K562 (cell line): ENCODE results near the gene ZNF597. TPM values are rescaled to one million over a fixed set of nuclear protein-coding genes. Genes with fewer than 3 reads are reported as not detected.

Experiments
- ATAC-seq: fragments of 200-7000 bp; cut with Tn5 transposase; 3 replicates; pipeline ENCODE4 v1.9.1; 2020; ENCODE audit warnings: moderate library complexity
- BruUV-seq: library from RNA; stranded (reverse); fragments of 400-500 nt; replicated peaks from 2 replicates; lab custom pipeline; 2021; lab: Mats Ljungman, UMichigan
- CTCF ChIA-PET: fragments of 300-600 bp; formaldehyde crosslinking; extraction: SDS; loops from one replicate; lab custom pipeline; 2021; ENCODE audit warnings: low intra/inter-chr PET ratio; lab: Yijun Ruan, JAX
- POLR2A ChIA-PET: fragments of 300-600, 350-650 bp; sonication (Branson Sonifier 250); formaldehyde crosslinking; extraction: SDS; loops from one replicate; lab custom pipeline; 2021; ENCODE audit warnings: antibody characterized with exemption, inconsistent platforms; lab: Yijun Ruan, JAX
- DNase-seq, 4 experiments: peaks; one replicate each; pipeline versions ENCODE4 v3.0.0 to v3.0.0-alpha.2; 2011 to 2018; ENCODE audit warnings: low spot score in 3 of 4, mixed read lengths in 3 of 4; ENCODE audit errors: extremely low read depth in 1 of 4
- FAIRE-seq: peaks from 2 replicates; lab custom pipeline; 2011; peaks lifted over from hg19 to GRCh38; lab: Jason Lieb, UNC
- H2AFZ ChIP-seq: 2 replicates; pipeline ENCODE4 v1.6.0; 2011; ENCODE audit warnings: low read depth, low read length, control low read depth, inconsistent platforms
- H3K27ac ChIP-seq: fragments of 200-600 bp; 3 replicates; pipeline ENCODE4 v1.8.0; 2011; ENCODE audit warnings: low read depth, mild to moderate bottlenecking, control low read depth, inconsistent platforms, low read length, moderate library complexity, mixed read lengths; ENCODE audit errors: extremely low read depth
- H3K27me3 ChIP-seq, 2 experiments: fragments of 300-600 bp in 1 of 2; 2 replicates in 1 of 2; 3 replicates in 1 of 2; pipeline versions ENCODE4 v1.6.0 to v1.8.0; 2011; ENCODE audit warnings: inconsistent platforms in 2 of 2, low read length in 2 of 2, mild to moderate bottlenecking in 1 of 2, mixed read lengths in 1 of 2, moderate library complexity in 1 of 2; ENCODE audit not compliant: control insufficient read depth in 2 of 2, insufficient read depth in 2 of 2
- H3K36me3 ChIP-seq: fragments of 300-600 bp; 3 replicates; pipeline ENCODE4 v1.8.0; 2011; ENCODE audit warnings: mild to moderate bottlenecking, low read length, inconsistent platforms; ENCODE audit not compliant: control insufficient read depth, insufficient read depth
- H3K4me1 ChIP-seq, 2 experiments: fragments of 200-600 bp in 1 of 2; replicated peaks in 1 of 2; 2 replicates in 1 of 2; 3 replicates in 1 of 2; pipeline versions ENCODE4 v1.5.1 to v1.8.0; 2011; ENCODE audit warnings: inconsistent platforms in 2 of 2, low read length in 2 of 2, mild to moderate bottlenecking in 1 of 2, mixed read lengths in 1 of 2, moderate library complexity in 1 of 2; ENCODE audit not compliant: control insufficient read depth in 2 of 2, insufficient read depth in 2 of 2
- H3K4me2 ChIP-seq: 2 replicates; pipeline ENCODE4 v1.6.1; 2011; ENCODE audit warnings: low read length, control low read depth, inconsistent platforms, mixed read lengths; ENCODE audit not compliant: insufficient read depth
- H3K4me3 ChIP-seq: fragments of 200-600 bp; sonication (generic), shearing (Covaris generic); 2 replicates; pipeline ENCODE4 v1.5.1; 2016; ENCODE audit warnings: control low read depth, inconsistent platforms
- H3K79me2 ChIP-seq: fragments of 200-600 bp; 3 replicates; pipeline ENCODE4 v1.8.0; 2011; ENCODE audit warnings: low read length, inconsistent platforms; ENCODE audit not compliant: control insufficient read depth, insufficient read depth
- H3K9ac ChIP-seq, 2 experiments: 2 replicates each; pipeline versions ENCODE4 v1.6.0 to v1.6.1; 2011; ENCODE audit warnings: low read depth in 2 of 2, low read length in 2 of 2, control low read depth in 1 of 2, inconsistent platforms in 1 of 2, mild to moderate bottlenecking in 1 of 2, mixed read lengths in 1 of 2; ENCODE audit not compliant: insufficient read depth in 1 of 2
- H3K9me1 ChIP-seq: one replicate; pipeline ENCODE4 v1.6.0; 2011; ENCODE audit warnings: inconsistent platforms, mild to moderate bottlenecking, low read length, moderate library complexity; ENCODE audit not compliant: control insufficient read depth, insufficient read depth
- H3K9me3 ChIP-seq: replicated peaks from 2 replicates; pipeline ENCODE4 v1.5.1; 2011; ENCODE audit warnings: low read depth, low read length, inconsistent platforms; ENCODE audit not compliant: control insufficient read depth, insufficient read depth
- H4K20me1 ChIP-seq: replicated peaks from 2 replicates; pipeline ENCODE4 v1.6.1; 2011; ENCODE audit warnings: low read length, inconsistent platforms, mixed read lengths; ENCODE audit not compliant: control insufficient read depth, insufficient read depth
- NR2F6 ChIP-seq: fragments of 450-650 bp; formaldehyde crosslinking; IDR thresholded peaks from 2 replicates; pipeline ENCODE4 v1.4.0; 2020; ENCODE audit warnings: mild to moderate bottlenecking
- OTX1 ChIP-seq: fragments of 450-650 bp; formaldehyde crosslinking; IDR thresholded peaks from 2 replicates; pipeline ENCODE4 v1.4.0; 2022; ENCODE audit warnings: mild to moderate bottlenecking
- POU5F1 ChIP-seq: fragments of 150-350 bp; IDR thresholded peaks from 2 replicates; pipeline ENCODE4 v1.6.1; 2014; ENCODE audit warnings: borderline replicate concordance, low read length, low read depth, mild to moderate bottlenecking; ENCODE audit not compliant: partially characterized antibody
- TAF9B ChIP-seq: fragments of 450-650 bp; IDR thresholded peaks from 2 replicates; pipeline ENCODE4 v1.6.1; 2018; ENCODE audit warnings: mild to moderate bottlenecking; ENCODE audit not compliant: partially characterized antibody
- ZNF445 ChIP-seq: fragments of 250-450 bp; sonication (Bioruptor Pico); IDR thresholded peaks from 2 replicates; pipeline ENCODE4 v1.4.0; 2020; ENCODE audit warnings: low read depth, mild to moderate bottlenecking, moderate library complexity
- ZNF561 ChIP-seq: fragments of 450-650 bp; formaldehyde crosslinking; conservative IDR thresholded peaks from 2 replicates; pipeline ENCODE4 v1.4.0; 2020; ENCODE audit warnings: mild to moderate bottlenecking, moderate library complexity
- WGBS: fragments of 100-300 bp; shearing (Covaris generic); methylation state at CpG from one replicate; pipeline ENCODE4 v1.1.6; 2016; ENCODE audit warnings: low coverage, mixed read lengths; ENCODE audit not compliant: insufficient coverage; ENCODE audit errors: missing lambda C conversion rate; 5-methylcytosine and 5-hydroxymethylcytosine counted together
- in situ Hi-C: fragments of 300-500 bp; cut with MboI; formaldehyde crosslinking; loops from 4 replicates; pipeline ENCODE4 v1.15.0; 2018; ENCODE audit warnings: inconsistent platforms, mixed read lengths
- intact Hi-C: fragments of 100-400 bp; cut with micrococcal nuclease; formaldehyde crosslinking; loops from 2 replicates; pipeline ENCODE4 v1.14.2; 2022
- polyA plus RNA-seq, 8 experiments: library from polyadenylated mRNA; depleted of rRNA in 4 of 8; stranded (reverse) in 5 of 8; unstranded in 3 of 8; fragments of >200 nt; fragmentation: Nextera tagmentation in 2 of 8; fragmentation: Illumina TruSeq in 1 of 8; extraction: Ambion mirVana in 2 of 8; extraction: Trizol in 1 of 8; gene quantifications; 2 replicates each; pipeline versions ENCODE4 v1.2.1 to v1.2.3, GENCODE V29; 2011 to 2014; ENCODE audit warnings: inconsistent platforms in 1 of 8, missing spikeins in 1 of 8
- total RNA-seq, 7 experiments: library from RNA; depleted of rRNA in 6 of 7; stranded (reverse); fragments of >200 nt in 6 of 7; fragmentation: Illumina TruSeq in 2 of 7; extraction: Trizol in 2 of 7; gene quantifications; 2 replicates each; pipeline versions ENCODE4 v1.2.1 to v1.2.3, GENCODE V29; 2011 to 2021; ENCODE audit warnings: low replicate concordance in 1 of 7
- TF ChIP-seq, protein P1 (sequence below): fragments of 250-450 bp; sonication (Bioruptor Pico); IDR thresholded peaks from 2 replicates; pipeline ENCODE4 v1.4.0; 2020; ENCODE audit warnings: mild to moderate bottlenecking, moderate library complexity

ZNF597 gene
- total and polyA plus RNA-seq, 9 of the 15 experiments (the other 6 are each of a cell fraction or from before 2014, with no cell fraction given), result 0.14 to 0.68 (median 0.42) TPM

DNA sequence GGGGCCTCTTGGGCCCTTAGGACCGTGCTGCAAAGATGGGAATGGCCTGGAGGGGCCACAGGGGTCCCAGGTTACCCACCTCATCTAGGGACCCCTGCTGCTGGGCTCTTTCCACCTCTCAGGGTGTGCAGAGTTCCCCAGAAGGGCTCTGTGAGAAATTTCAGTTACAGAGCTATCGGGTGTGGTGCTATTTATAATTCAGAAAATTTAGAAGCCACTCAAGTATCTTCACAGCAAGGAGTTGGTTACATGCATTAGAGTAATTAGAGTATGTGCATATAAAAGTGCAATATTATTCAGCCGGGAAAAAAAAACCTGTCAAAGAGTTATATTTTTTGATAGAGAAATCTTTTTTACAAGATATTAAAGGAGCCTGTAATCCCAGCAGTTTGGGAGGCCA lies 33.1 kb upstream of the ZNF597 start:
- H3K36me3 ChIP-seq, result peaks cover 14% of the 10 kb centered on the region; the same call in 2 of the 3 replicates
- DNase-seq (no peak), FAIRE-seq (no peak), ATAC-seq (no peak)
- no TSS peak for BruUV-seq
- ChIA-PET CTCF (no interaction called here), POLR2A (no interaction called here)
- intact Hi-C loops, result no loop called here
- TF ChIP-seq POU5F1, result no peak
- no peak for TF ChIP-seq ZNF561 (CRISPR knock-in tag)
- TF ChIP-seq ZNF445 (CRISPR knock-in tag), result no peak
- TF ChIP-seq OTX1 (CRISPR knock-in tag), result no peak
- TF ChIP-seq, protein P1, sequence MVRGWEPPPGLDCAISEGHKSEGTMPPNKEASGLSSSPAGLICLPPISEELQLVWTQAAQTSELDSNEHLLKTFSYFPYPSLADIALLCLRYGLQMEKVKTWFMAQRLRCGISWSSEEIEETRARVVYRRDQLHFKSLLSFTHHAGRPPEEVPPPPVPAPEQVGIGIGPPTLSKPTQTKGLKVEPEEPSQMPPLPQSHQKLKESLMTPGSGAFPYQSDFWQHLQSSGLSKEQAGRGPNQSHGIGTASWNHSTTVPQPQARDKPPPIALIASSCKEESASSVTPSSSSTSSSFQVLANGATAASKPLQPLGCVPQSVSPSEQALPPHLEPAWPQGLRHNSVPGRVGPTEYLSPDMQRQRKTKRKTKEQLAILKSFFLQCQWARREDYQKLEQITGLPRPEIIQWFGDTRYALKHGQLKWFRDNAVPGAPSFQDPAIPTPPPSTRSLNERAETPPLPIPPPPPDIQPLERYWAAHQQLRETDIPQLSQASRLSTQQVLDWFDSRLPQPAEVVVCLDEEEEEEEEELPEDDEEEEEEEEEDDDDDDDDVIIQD, result no peak
- no peak for TF ChIP-seq NR2F6 (CRISPR knock-in tag)
- no peak for TF ChIP-seq TAF9B
- H3K4me1 ChIP-seq, result peaks cover 10 to 29% of the 10 kb centered on the region in 2 experiments; a peak in 4 of 5 replicates
- peaks cover 3% of the 10 kb centered on the region for H3K9me1 ChIP-seq
- in situ Hi-C loops, result no loop called here
- no peak overlapping the region for H3K27ac ChIP-seq
- H3K27me3 ChIP-seq, result no peaks in the 10 kb centered on the region
- 100% methylated on average over 3 of the region's 3 CpGs for WGBS
- peaks cover 15% of the 10 kb centered on the region for H4K20me1 ChIP-seq
- H3K9ac ChIP-seq, result no peak overlapping the region
- H2AFZ ChIP-seq, result no peak overlapping the region
- no peak overlapping the region for H3K4me2 ChIP-seq
- H3K4me3 ChIP-seq, result no peak overlapping the region
- peaks cover 31% of the 10 kb centered on the region; the same call in 2 of the 3 replicates for H3K79me2 ChIP-seq
- no peaks in the 10 kb centered on the region for H3K9me3 ChIP-seq
